K562 (cell line): ENCODE results near the gene VWA8.

Source experiments
- ATF2 ChIP-seq: sonication (generic); formaldehyde crosslinking; IDR thresholded peaks from 2 replicates; pipeline ENCODE4 v1.8.1; 2022; ENCODE audit warnings: missing genetic modification reagents
- CTCF ChIP-seq, 3 experiments: IDR thresholded peaks in 2 of 3; conservative IDR thresholded peaks in 1 of 3; 2 replicates each; pipeline ENCODE4 v1.5.1; 2011 to 2012; ENCODE audit warnings: low read length in 3 of 3, mild to moderate bottlenecking in 3 of 3, control low read depth in 2 of 3, improper control_type of control experiment in 1 of 3, inconsistent platforms in 1 of 3, low read depth in 1 of 3, mixed read lengths in 1 of 3, moderate library complexity in 1 of 3; ENCODE audit not compliant: insufficient read depth in 2 of 3
- POLR2AphosphoS2 ChIP-seq: IDR thresholded peaks from 2 replicates; pipeline ENCODE4 v1.6.1; 2012; ENCODE audit warnings: low read length, improper control_type of control experiment
- SP2 ChIP-seq: IDR thresholded peaks from 2 replicates; pipeline ENCODE4 v1.6.1; 2011; ENCODE audit warnings: mild to moderate bottlenecking, low read depth, low read length, moderate library complexity; ENCODE audit not compliant: poor library complexity, severe bottlenecking; ENCODE audit errors: extremely low read depth
- SPI1 ChIP-seq: IDR thresholded peaks from 2 replicates; pipeline ENCODE4 v1.6.1; 2011; ENCODE audit warnings: low read depth, low read length, control low read depth, borderline replicate concordance
- TEAD2 ChIP-seq: fragments of 450-650 bp; IDR thresholded peaks from 2 replicates; pipeline ENCODE4 v1.6.1; 2016; ENCODE audit warnings: missing genetic modification characterization, control low read depth, missing compliant biosample characterization
- VEZF1 ChIP-seq: fragments of 200-800 bp; sonication (Bioruptor generic); IDR thresholded peaks from 2 replicates; pipeline ENCODE4 v1.6.1; 2017; ENCODE audit warnings: missing genetic modification characterization, missing compliant biosample characterization
- ZNF174 ChIP-seq: fragments of 250-450 bp; sonication (Bioruptor Pico); IDR thresholded peaks from 2 replicates; pipeline ENCODE4 v1.4.0; 2020; ENCODE audit warnings: mild to moderate bottlenecking

GRCh38 chr13:41580345-41580744, 380.6 kb downstream of the VWA8 start:
- no peak for TF ChIP-seq CTCF (IDR thresholded peaks at IDR 0.05 in 2 of 3, conservative IDR thresholded peaks at IDR 0.05 in 1 of 3; ENCODE audit: insufficient read depth in 2 of 3, low read depth in 1 of 3, low read length in 3 of 3)
- TF ChIP-seq TEAD2, result no peak
- no peak for TF ChIP-seq SPI1
- TF ChIP-seq ATF2, result no peak
- TF ChIP-seq SP2, result no peak
- no peak for TF ChIP-seq ZNF174
- TF ChIP-seq POLR2AphosphoS2, result no peak
- no peak for TF ChIP-seq VEZF1
